IPS-20b (cell line): ENCODE results near the gene ACER1.

Experiments used
- H3K27ac ChIP-seq: one replicate; pipeline ENCODE4 v1.5.1; 2013; ENCODE audit warnings: low read length
- H3K27me3 ChIP-seq: 2 replicates; pipeline ENCODE4 v1.6.1; 2013; ENCODE audit warnings: mild to moderate bottlenecking, low read length, inconsistent platforms; ENCODE audit not compliant: insufficient read depth
- H3K36me3 ChIP-seq: 2 replicates; pipeline ENCODE4 v1.6.1; 2013; ENCODE audit warnings: low read depth, mild to moderate bottlenecking, inconsistent platforms, low read length, moderate library complexity; ENCODE audit not compliant: insufficient read depth
- H3K4me1 ChIP-seq: 2 replicates; pipeline ENCODE4 v1.6.1; 2013; ENCODE audit warnings: mild to moderate bottlenecking, control low read depth, inconsistent platforms, low read length, moderate library complexity; ENCODE audit not compliant: insufficient read depth
- H3K4me3 ChIP-seq: 2 replicates; pipeline ENCODE4 v1.5.1; 2013; ENCODE audit warnings: mild to moderate bottlenecking, low read length, inconsistent platforms
- H3K9ac ChIP-seq: 2 replicates; pipeline ENCODE4 v1.6.1; 2013; ENCODE audit warnings: low read depth, mild to moderate bottlenecking, inconsistent platforms, low read length, moderate library complexity
- H3K9me3 ChIP-seq: 2 replicates; pipeline ENCODE4 v1.6.1; 2013; ENCODE audit warnings: mild to moderate bottlenecking, low read depth, low read length, inconsistent platforms; ENCODE audit not compliant: insufficient read depth

ACER1 gene

GRCh38 chr19:6271721-6272410, 61.5 kb downstream of the ACER1 start:
- peaks cover 24% of the 10 kb centered on the region for H3K4me1 ChIP-seq
- no peak overlapping the region for H3K27ac ChIP-seq
- H3K9ac ChIP-seq = no peak overlapping the region; the same call in 1 of the 2 replicates
- H3K36me3 ChIP-seq = peaks cover 34% of the 10 kb centered on the region
- H3K27me3 ChIP-seq = no peaks in the 10 kb centered on the region
- no peak overlapping the region for H3K4me3 ChIP-seq
- no peaks in the 10 kb centered on the region for H3K9me3 ChIP-seq

- Histone ChIP-seq H3K4me3 (no peak overlapping the region), H3K27me3 (no peaks in the 10 kb centered on the region), H3K9ac (no peak overlapping the region; the same call in 1 of the 2 replicates), H3K4me1 (peaks cover 24% of the 10 kb centered on the region), H3K27ac (no peak overlapping the region), H3K36me3 (peaks cover 35% of the 10 kb centered on the region), H3K9me3 (no peaks in the 10 kb centered on the region)
Measured at GRCh38 chr19:6271251-6271650, 62.2 kb downstream of the ACER1 start.

GRCh38 chr19:6270822-6271221, 62.6 kb downstream of the ACER1 start:
- H3K36me3 ChIP-seq = peaks cover 37% of the 10 kb centered on the region
- no peak overlapping the region for H3K27ac ChIP-seq
- no peaks in the 10 kb centered on the region for H3K27me3 ChIP-seq
- H3K4me1 ChIP-seq = peaks cover 24% of the 10 kb centered on the region
- H3K9ac ChIP-seq = no peak overlapping the region
- no peaks in the 10 kb centered on the region for H3K9me3 ChIP-seq
- no peak overlapping the region for H3K4me3 ChIP-seq

- Histone ChIP-seq H3K36me3 (peaks cover 37% of the 10 kb centered on the region), H3K9ac (no peak overlapping the region), H3K4me3 (no peak overlapping the region), H3K4me1 (peaks cover 24% of the 10 kb centered on the region), H3K9me3 (no peaks in the 10 kb centered on the region), H3K27me3 (no peaks in the 10 kb centered on the region), H3K27ac (no peak overlapping the region)
Measured at GRCh38 chr19:6270076-6270745, 63.2 kb downstream of the ACER1 start.

- no peaks in the 10 kb centered on the region for H3K27me3 ChIP-seq
- no peaks in the 10 kb centered on the region for H3K9me3 ChIP-seq
- H3K36me3 ChIP-seq = peaks cover 37% of the 10 kb centered on the region
- peaks cover 22% of the 10 kb centered on the region for H3K4me1 ChIP-seq
- no peak overlapping the region for H3K27ac ChIP-seq
- no peak overlapping the region for H3K9ac ChIP-seq
- no peak overlapping the region for H3K4me3 ChIP-seq
Measured at GRCh38 chr19:6269101-6269886, 64.1 kb downstream of the ACER1 start.

- H3K4me3 ChIP-seq = no peak overlapping the region
- no peaks in the 10 kb centered on the region for H3K27me3 ChIP-seq
- no peaks in the 10 kb centered on the region for H3K9me3 ChIP-seq
- H3K36me3 ChIP-seq = peaks cover 43% of the 10 kb centered on the region
- H3K4me1 ChIP-seq = peaks cover 19% of the 10 kb centered on the region
- H3K9ac ChIP-seq = no peak overlapping the region
- H3K27ac ChIP-seq = no peak overlapping the region
Measured at GRCh38 chr19:6268382-6268771, 65.0 kb downstream of the ACER1 start.

- H3K9ac ChIP-seq = no peak overlapping the region
- H3K27ac ChIP-seq = no peak overlapping the region
- H3K27me3 ChIP-seq = no peaks in the 10 kb centered on the region
- no peak overlapping the region for H3K4me3 ChIP-seq
- H3K9me3 ChIP-seq = no peaks in the 10 kb centered on the region
- peaks cover 45% of the 10 kb centered on the region for H3K36me3 ChIP-seq
- H3K4me1 ChIP-seq = peaks cover 12% of the 10 kb centered on the region
Measured at GRCh38 chr19:6267552-6268381, 65.6 kb downstream of the ACER1 start.

- Histone ChIP-seq H3K27me3 (no peaks in the 10 kb centered on the region), H3K4me1 (no peaks in the 10 kb centered on the region; the same call in 1 of the 2 replicates), H3K36me3 (peaks cover 61% of the 10 kb centered on the region), H3K4me3 (no peak overlapping the region), H3K9me3 (no peaks in the 10 kb centered on the region), H3K27ac (no peak overlapping the region), H3K9ac (no peak overlapping the region)
Measured at GRCh38 chr19:6264803-6265202, 68.6 kb downstream of the ACER1 start.

GRCh38 chr19:6263735-6264444, 69.5 kb downstream of the ACER1 start:
- Histone ChIP-seq H3K27ac (no peak overlapping the region), H3K27me3 (no peaks in the 10 kb centered on the region), H3K9me3 (no peaks in the 10 kb centered on the region), H3K36me3 (peaks cover 60% of the 10 kb centered on the region), H3K9ac (no peak overlapping the region), H3K4me3 (no peak overlapping the region; the same call in 1 of the 2 replicates), H3K4me1 (no peaks in the 10 kb centered on the region; the same call in 1 of the 2 replicates)

GRCh38 chr19:6263306-6263705, 70.1 kb downstream of the ACER1 start:
- H3K27ac ChIP-seq = no peak overlapping the region
- H3K9me3 ChIP-seq = no peaks in the 10 kb centered on the region
- no peak overlapping the region for H3K9ac ChIP-seq
- H3K27me3 ChIP-seq = no peaks in the 10 kb centered on the region
- H3K4me1 ChIP-seq = no peaks in the 10 kb centered on the region; the same call in 1 of the 2 replicates
- H3K36me3 ChIP-seq = peaks cover 60% of the 10 kb centered on the region
- H3K4me3 ChIP-seq = no peak overlapping the region

- Histone ChIP-seq H3K36me3 (peaks cover 60% of the 10 kb centered on the region), H3K4me3 (no peak overlapping the region), H3K27me3 (no peaks in the 10 kb centered on the region), H3K9ac (no peak overlapping the region), H3K27ac (no peak overlapping the region), H3K9me3 (no peaks in the 10 kb centered on the region), H3K4me1 (no peaks in the 10 kb centered on the region; the same call in 1 of the 2 replicates)
Measured at GRCh38 chr19:6262519-6262918, 70.9 kb downstream of the ACER1 start.
